GM18858 (cell line): ENCODE results near the gene MPDU1.
"Not testable (repeated sequence)": the region's sequence is repeated elsewhere in the genome, so short reads cannot be mapped to it uniquely, and the experiment has no call there.

Source experiments
- ATAC-seq: cut with Tn5 transposase; IDR thresholded peaks from one replicate; pipeline ENCODE4 v1.9.1; 2021; ENCODE audit not compliant: unreplicated experiment

Gene MPDU1

DNA sequence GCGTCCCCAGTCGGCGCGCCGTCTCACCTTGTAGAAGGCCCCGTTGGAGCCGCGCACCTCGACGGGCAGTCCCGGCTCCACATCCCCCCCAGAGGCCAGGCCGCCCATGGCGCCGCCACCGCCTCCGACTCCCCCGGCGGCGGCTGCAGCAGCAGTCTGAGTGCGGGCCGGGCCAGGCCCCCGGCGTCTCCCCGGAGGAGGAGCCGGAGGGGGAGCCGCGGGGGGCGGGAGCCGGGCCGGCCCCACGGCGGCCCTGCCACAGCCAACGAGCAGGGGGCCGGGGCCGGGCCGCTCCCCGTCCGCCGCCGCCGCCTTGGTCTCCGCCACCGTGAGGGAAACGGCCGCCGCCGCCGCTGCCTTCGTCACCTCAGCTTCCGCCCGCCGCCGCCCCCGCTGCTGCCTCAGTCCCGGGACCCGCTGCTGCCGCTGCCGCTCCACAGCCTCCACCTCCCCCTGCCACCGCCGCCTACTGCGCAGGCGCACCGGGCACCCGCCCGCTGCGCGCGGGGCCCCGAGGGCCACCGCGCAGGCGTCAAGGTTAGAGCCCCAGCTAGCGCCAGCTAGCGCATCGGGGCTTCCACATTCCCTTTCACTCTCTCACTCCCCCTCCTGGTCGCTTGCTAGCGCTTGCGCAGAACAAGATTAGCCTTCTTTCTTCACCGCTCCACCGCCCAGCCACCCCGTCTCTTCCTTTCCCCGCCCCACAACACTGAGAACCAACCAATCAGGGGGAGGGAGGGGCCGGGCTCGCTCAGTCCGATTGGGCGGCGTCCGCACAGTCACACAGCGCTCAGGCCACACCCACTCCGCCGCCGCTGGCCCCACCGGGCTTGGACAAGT, 31.0 kb downstream of the MPDU1 start, which contains the start of gene FXR2:
Gene FXR2 (minus strand): TSS at position 473 of the 840 bp plus-strand sequence. CDS start 365 bp downstream, at position 108.
- peak; percentile 76 for ATAC-seq

- ATAC-seq: no peak
Measured at GRCh38 chr17:7615265-7615747, 31.7 kb downstream of the MPDU1 start.

DNA sequence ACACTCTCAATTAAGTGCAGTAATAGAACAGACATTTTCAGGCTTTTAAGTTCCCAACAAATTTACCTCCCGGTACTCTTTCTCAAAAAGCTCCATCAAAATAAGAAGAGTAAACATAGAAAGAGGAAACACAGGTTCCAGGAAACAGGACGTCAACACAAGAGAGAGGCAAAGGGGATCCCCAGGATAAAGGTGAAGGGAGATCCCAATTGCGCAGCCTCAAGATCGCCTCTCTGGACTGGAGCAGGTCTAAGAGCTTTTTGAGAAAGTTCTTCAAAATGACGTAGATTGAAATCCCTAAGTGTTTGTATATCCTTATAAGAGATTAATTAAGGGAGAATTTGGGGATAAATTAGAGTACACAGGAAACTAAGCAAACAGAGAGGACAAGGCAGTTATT, 35.0 kb downstream of the MPDU1 start:
- no peak for ATAC-seq

DNA sequence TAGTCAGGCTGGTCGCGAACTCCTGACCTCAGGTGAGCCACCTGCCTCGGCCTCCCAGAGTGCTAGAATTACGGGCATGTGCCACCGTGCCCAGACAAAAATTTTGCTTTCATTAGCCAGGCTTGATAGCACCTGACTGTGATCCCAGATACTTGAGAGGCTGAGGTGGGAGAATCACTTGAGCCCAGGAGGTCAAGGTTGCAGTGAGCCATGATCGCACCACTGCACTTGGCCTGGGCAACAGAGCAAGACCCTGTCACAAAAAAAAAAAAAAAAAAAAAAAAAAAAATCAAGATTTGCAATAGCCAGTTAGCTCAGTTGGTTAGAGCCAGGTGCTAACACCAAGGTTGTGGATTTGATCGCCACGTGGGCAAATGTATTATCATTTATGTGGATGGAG, 37.2 kb downstream of the MPDU1 start:
- no peak for ATAC-seq

GRCh38 chr17:7623661-7624060, 40.0 kb downstream of the MPDU1 start:
- no peak for ATAC-seq

DNA sequence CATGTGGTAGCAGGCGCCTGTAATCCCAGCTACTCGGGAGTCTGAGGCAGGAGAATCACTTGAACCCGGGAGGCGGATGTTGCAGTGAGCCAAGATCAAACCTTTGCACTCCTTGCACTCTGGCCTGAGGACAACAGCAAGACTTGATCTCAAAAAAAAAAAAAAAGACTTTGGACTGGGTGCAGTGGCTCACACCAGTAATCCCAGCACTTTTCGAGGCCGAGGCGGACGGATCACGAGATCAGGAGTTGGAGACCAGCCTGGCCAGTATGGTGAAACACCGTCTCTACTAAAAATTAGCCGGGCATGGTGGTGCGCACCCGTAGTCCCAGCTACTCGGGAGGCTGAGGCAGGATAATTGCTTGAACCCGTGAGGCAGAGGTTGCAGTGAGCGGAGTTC, 42.1 kb downstream of the MPDU1 start:
- not testable (repeated sequence) for ATAC-seq

GRCh38 chr17:7626307-7626706, 42.7 kb downstream of the MPDU1 start:
- ATAC-seq: no peak

- no peak for ATAC-seq
Measured at GRCh38 chr17:7626956-7627249, 43.3 kb downstream of the MPDU1 start.

- ATAC-seq: no peak
Measured at GRCh38 chr17:7627250-7628121, 43.8 kb downstream of the MPDU1 start, which contains the start of gene SAT2. Gene SAT2, minus strand, starts transcription at chr17:7627821. Its CDS starts 186 bp downstream, at chr17:7627635.

DNA sequence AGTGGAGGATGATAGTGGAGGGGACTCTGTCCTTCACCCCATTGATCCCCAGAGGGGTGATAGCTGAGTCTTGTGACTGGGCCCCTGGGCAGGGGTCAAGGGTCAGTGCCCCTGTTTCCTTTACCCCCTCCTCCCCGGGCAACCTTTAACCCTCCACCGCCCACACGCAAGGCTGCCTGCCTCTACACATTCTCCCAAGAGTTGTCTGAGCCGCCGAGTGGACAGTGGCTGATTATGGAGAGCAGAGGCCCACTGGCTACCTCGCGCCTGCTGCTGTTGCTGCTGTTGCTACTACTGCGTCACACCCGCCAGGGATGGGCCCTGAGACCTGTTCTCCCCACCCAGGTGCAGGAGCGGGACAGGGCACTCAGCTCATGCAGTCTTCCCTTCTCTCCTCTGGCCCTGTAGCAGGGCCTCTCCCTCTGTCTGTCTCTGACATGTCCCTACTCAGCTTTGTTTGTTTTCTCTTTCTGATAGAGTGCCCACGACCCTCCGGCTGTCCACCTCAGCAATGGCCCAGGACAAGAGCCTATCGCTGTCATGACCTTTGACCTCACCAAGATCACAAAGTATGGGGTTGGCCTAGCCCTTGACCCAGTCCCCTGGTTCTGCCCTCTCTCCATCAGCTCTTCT, 46.4 kb downstream of the MPDU1 start, which contains the start of gene SHBG:
Gene SHBG (plus strand): TSS at position 197 of the 633 bp plus-strand sequence. CDS start 38 bp downstream, at position 235.
- no peak for ATAC-seq

DNA sequence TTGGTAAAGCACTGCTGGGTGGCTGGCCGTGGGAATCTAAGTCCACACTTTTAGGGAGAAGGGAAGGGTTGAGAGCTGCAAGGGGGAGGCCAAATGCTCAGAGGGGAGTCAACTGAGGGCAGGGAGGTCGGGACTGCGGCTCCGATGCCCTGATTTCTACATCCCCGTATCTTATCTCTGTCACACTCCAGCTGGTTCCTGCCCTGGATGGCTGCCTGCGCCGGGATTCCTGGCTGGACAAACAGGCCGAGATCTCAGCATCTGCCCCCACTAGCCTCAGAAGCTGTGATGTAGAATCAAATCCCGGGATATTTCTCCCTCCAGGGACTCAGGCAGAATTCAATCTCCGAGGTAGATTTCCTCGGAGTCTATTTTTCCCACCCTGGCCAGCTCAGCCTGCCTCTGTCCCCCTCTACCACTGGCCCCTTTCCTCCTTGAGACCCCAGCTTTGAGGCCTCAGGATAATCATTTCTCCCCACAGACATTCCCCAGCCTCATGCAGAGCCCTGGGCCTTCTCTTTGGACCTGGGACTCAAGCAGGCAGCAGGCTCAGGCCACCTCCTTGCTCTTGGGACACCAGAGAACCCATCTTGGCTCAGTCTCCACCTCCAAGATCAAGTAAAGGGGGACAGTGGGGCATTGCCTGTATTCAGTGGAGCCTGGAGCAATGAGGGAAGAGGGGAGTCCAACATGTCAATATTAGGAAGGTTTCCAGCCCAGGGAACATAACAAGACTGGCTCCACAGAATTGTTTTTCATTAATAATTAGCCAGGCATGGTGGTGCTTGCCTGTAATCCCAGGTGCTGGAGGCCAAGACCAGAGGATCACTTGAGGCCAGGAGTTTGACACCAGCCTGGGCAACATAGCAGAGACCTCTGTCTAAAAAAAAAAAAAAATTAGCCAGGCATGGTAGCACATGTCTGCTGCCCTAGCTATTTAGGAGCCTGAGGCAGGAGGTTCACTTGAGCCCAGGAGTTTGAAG, 48.0 kb downstream of the MPDU1 start:
- ATAC-seq: no peak

GRCh38 chr17:7632492-7632894, 48.8 kb downstream of the MPDU1 start:
- ATAC-seq: no peak

GRCh38 chr17:7633093-7633492, 49.4 kb downstream of the MPDU1 start:
- no peak for ATAC-seq

DNA sequence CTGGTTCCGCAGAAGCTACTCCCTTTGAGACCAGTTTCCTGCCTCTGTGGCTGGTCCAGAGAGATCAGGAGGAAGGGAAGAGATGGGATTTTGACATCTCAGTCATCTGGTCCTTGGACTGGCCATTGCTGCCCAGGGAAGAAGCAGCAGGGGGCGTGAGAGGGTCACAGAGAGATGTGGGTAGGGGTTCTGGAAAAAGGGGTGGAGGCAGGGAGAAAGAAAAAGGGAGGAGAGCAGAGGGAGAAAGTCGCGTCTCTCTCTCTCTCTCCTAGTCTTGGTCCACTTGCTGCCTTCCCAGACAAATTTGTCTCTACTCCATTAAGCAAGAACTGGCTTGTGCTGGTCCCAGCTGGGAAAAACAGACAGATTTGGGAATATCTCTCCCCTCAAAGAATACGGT, 50.7 kb downstream of the MPDU1 start:
- ATAC-seq: no peak

DNA sequence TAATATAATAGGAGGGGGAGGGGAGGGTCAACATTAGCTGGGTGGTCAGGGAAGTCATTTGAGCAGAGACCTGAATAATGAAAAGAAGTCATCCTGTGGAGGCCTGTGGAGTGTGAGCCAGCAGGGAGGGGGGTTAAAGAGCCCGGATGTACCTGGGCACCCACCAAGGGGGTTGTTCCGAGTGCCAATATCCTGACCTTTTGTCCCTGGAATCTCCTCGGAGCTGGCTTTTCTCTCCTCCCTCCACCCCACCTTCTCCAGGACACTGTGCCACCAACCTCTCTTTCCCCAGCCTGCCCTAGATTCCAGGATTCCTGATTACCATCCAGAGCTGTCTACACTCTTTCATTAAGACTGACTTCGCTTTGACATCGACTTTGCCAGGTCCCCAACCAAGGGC, 52.5 kb downstream of the MPDU1 start:
- no peak for ATAC-seq
